Ramos (cell line): ENCODE data around the gene CEBPE.
"Not testable (repeated sequence)": the region's sequence is repeated elsewhere in the genome, so short reads cannot be mapped to it uniquely, and the experiment has no call there.

Experiments used
- in situ Hi-C: fragments of 300-500 bp; cut with MboI; formaldehyde crosslinking; loops from one replicate; pipeline ENCODE4 v1.14.3; 2022; ENCODE audit warnings: low sequenced_read_pairs; ENCODE audit not compliant: unreplicated experiment

CEBPE gene

DNA sequence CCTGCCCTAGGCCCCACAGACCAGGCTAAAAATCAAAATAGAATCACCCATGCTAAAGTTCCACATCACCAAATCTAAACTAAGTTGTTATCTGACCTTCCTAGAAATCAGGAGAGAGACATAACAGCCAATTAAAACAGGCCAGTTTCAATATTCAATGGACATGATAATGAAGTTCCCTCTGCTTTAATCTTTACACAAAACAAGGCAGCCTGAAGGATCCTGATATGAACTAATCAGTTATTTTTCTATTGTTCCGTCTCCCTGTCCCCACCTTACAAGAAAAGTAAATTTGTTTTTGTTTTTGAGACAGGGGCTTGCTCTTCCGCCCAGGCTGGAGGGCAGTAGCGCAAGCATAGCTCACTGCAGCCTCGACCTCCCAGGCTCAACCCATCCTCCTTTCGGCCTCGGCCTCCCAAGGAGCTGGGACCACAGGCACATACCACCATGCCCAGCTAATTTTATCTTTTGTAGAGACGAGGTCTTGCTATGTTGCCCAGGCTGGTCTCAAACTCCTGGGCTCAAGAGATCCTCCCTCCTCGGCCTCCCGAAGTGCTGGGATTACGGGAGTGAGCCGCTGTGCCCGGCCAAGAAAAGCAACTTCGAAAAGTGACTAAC is 5.4 kb upstream of the CEBPE start:
- in situ Hi-C loops, result no loop called here

GRCh38 chr14:23123419-23123818 is 4.4 kb upstream of the CEBPE start:
- in situ Hi-C loops, result no loop called here

DNA sequence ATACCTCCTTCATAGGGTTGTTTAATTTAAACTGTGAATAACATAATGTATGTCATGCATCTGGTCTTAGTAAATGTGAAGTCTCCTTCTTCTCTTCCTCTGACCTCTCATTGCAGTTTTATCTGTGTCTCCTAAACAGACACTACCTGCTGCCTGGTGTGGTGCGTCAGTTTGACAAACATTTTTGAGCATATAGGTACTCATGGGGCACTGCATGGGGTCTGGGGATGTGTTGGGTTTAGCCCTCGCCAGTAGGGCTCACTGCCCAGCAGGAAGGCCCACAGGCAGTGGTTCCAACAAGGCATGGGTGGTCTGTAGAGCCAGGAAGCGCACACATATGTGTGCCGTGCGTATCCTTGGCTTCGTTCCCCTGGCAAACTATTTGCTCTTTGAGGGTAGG is 3.0 kb upstream of the CEBPE start:
- in situ Hi-C loops, result no loop called here

- in situ Hi-C loops, result no loop called here
Measured at GRCh38 chr14:23121361-23121771, 2.3 kb upstream of the CEBPE start.

DNA sequence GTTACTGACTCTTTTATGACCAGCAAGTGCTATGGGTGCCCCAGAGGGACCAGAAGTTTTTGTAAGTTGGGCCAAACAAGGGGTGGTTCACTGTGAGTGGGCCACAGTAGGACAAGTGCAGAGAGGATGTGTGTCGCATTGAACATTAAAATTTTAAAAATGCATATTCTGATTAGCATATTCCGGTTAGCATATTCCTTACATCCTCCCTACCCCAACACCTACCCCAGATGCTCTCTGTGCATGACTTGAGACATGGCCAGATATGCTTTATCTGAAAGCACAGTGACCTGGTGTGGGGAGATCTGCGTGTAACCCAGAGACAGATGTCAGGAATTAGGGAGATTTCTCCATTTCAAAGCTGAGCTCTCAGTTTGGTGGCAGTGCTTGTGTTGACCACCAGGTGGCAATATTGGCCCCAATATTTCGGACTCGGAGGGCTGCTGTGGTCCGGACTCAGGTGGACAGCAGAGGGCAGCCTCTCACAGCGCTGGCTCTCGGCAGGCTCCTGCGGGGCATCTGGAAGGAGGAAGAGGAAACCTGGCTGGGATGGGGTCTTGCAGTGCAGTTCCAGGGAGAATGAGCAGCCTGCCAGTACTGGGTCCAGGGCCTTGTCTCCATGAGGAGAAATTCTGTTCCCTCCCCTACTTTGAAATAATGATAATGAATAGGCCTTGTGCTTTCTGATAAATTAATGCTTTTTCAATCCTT is 1.6 kb upstream of the CEBPE start:
- in situ Hi-C loops, result no loop called here

DNA sequence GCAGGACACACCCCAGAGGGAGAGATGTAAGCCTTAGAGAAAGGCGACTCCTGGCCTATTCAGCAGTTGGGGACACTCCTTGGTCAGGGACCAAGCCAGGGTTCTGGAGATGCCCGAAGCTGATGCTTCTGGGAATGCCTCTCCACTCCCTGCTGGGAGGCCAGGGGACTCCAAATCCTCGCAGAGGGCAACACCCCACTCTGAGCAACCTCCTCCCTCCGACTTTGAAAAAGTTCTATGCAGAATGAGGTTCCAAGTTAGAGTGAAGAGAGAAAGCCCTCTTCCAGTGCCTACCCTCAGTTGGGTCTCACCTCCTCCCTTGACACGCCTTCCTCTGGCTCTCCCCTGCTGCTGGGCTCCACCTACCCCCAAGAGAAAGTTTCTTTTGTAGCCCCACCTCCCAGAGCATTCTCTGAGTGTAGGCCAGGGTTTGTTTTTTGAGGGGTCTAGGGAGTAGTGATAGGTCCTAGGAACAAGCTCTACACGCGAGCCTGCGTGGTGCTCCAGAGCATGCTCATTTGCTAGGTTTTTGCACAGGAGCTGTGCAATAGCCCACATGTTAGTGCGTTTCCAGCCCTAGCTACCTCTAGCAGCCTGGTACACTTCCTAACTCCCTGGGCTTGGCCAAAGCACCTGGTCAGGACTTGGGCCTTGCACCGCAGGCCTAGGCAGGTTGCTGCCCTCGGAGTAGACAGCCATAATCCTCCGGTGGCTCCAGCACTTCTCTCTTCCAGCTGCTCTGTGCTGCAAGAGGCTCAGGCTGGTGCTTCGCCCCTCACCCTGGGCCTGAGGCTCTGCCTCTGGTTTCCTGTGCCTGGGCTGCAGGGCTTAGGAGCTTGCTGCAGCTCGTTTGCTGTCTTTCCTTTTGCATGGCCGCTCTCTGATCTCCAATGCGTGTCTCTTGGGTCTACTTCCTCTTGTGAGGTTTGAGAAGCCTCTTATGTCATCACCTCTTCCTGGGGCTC is 590 bp upstream of the CEBPE start:
- in situ Hi-C loops, result no loop called here

DNA sequence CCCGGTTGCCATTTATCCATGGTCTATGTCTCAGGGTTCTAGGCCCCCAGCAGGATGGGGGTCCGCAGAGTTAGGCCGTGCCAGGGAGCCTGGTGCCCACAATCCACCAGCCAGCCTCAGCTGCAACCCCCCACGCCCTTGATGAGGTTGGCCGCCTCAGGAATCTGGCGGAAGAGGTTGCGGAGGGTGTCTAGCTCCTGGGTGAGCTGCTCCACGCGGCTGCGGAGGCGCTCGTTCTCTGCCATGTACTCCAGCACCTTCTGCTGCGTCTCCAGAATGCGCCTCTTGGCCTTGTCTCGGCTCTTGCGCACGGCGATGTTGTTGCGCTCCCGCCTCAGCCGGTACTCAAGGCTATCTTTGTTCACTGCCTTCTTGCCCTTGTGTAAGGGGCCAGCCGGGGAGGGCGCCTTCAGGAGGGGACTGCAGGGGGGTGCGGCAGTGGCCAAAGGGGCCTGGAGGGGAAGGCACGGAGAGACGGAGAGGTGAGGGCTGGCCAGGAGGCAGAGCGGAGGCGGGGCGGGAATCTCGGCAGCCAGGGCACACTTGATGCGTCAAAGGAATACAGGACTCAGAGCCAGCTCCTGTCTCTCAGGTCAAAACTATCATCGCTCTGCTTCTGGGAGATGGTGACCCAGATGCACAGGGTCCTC is 1.6 kb downstream of the CEBPE start:
- in situ Hi-C loops, result no loop called here

- in situ Hi-C loops, result no loop called here
Measured at GRCh38 chr14:23115918-23116317, 3.1 kb downstream of the CEBPE start.

GRCh38 chr14:23115039-23115731 is 3.9 kb downstream of the CEBPE start:
- in situ Hi-C loops, result no loop called here

- in situ Hi-C loops, result no loop called here
Measured at GRCh38 chr14:23114669-23115038, 4.4 kb downstream of the CEBPE start.

DNA sequence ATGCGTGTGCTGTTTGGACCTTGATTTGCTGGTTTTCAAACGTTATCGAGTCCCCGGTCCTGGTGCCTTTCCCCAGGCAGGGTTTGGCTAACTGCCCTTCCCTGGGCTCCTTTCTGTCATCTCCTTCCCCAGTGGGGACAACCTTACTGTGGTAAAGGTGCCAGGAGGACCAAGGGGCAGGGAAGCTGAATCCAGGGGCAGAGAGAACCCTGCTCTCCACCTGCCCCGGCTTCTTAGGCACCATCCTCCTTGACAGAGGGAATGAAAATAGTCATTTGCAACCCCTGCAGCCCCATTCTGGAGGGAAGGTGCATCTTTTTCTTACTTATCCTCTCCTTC is 5.0 kb downstream of the CEBPE start:
- in situ Hi-C loops, result no loop called here

- in situ Hi-C loops, result no loop called here
Measured at GRCh38 chr14:23113431-23114119, 5.5 kb downstream of the CEBPE start.

GRCh38 chr14:23112359-23113178 is 6.5 kb downstream of the CEBPE start:
- in situ Hi-C loops, result no loop called here

- in situ Hi-C loops, result no loop called here
Measured at GRCh38 chr14:23110579-23111365, 8.3 kb downstream of the CEBPE start.

- in situ Hi-C loops, result no loop called here
Measured at GRCh38 chr14:23109769-23110168, 9.3 kb downstream of the CEBPE start.

DNA sequence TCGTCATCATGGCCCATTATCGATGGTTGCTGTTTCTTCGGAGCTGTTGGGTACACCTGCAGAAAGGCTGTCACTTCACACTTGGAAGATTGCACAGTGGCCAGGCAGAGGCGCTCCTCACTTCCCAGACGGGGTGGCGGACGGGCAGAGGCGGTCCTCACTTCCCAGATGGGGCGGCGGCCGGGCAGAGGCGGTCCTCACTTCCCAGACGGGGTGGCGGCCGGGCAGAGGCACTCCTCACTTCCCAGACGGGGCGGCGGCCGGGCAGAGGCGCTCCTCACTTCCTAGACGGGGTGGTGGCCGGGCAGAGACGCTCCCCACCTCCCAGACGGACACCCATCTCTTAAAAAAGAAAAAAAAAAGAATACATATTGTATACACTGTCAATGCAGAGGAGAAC is 10.9 kb downstream of the CEBPE start:
- in situ Hi-C loops, result not testable (repeated sequence)

- in situ Hi-C loops, result not testable (repeated sequence)
Measured at GRCh38 chr14:23107620-23108019, 11.4 kb downstream of the CEBPE start.

DNA sequence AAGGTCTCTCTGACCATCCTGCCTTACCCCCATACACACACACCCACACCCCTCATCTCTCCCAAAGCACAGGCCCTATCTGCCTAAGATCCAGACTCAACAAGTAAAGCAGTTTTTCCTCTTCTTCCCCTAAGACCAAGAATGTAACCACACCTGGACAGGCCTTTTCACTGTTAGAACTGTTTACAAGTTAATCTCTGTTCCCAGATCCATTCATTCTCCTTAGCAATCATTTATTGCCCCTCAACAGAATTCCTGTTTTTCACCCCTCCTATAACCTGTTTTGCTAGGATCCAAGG is 12.4 kb downstream of the CEBPE start:
- in situ Hi-C loops, result no loop called here
